LNCaP clone FGC (cell line): ENCODE measurements around the gene ARFGAP1.
"Not testable (repeated sequence)": the region's sequence is repeated elsewhere in the genome, so short reads cannot be mapped to it uniquely, and the experiment has no call there.

Experiments used
- DNase-seq: peaks from one replicate; pipeline ENCODE4 v3.0.0-alpha.2; 2011; ENCODE audit warnings: low read depth
- H3K4me3 ChIP-seq: 2 replicates; pipeline ENCODE4 v1.5.1; 2011; ENCODE audit warnings: mild to moderate bottlenecking, low read depth, low read length, control low read depth
- TF ChIP-seq, protein P1 (sequence below): IDR thresholded peaks from 2 replicates; pipeline ENCODE4 v1.5.1; 2012; ENCODE audit warnings: mild to moderate bottlenecking; ENCODE audit not compliant: control insufficient read depth, insufficient read depth; ENCODE audit errors: extremely low read depth

The ARFGAP1 gene

DNA sequence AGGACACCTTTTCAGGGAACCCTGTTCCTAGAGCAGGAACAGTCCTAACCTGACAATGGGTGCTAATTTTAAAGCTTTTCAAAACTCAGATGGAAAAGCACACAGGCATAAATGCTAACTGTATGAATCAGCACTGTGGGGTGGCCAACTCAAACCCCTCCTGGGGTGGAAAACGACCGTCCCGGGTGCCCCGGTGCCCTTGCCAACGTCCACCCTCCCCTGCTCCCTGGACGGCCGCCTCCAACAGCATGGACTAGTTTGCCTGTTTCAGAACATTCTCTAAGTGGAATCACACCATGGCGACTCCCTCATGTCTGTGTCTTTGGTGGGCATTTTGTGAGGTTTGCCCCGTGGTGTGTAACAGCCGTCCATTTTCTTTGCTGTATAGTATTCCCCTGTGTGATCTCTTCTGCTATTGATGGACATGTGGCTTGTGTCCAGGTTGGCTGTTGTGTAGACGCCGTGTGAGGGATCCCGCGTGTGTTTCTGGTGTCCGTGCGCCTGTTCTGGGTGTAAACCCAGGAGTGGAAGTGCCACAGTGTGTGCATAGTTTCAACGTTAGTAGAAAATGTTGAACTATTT lies 26.2 kb downstream of the ARFGAP1 start:
- TF ChIP-seq, protein P1, sequence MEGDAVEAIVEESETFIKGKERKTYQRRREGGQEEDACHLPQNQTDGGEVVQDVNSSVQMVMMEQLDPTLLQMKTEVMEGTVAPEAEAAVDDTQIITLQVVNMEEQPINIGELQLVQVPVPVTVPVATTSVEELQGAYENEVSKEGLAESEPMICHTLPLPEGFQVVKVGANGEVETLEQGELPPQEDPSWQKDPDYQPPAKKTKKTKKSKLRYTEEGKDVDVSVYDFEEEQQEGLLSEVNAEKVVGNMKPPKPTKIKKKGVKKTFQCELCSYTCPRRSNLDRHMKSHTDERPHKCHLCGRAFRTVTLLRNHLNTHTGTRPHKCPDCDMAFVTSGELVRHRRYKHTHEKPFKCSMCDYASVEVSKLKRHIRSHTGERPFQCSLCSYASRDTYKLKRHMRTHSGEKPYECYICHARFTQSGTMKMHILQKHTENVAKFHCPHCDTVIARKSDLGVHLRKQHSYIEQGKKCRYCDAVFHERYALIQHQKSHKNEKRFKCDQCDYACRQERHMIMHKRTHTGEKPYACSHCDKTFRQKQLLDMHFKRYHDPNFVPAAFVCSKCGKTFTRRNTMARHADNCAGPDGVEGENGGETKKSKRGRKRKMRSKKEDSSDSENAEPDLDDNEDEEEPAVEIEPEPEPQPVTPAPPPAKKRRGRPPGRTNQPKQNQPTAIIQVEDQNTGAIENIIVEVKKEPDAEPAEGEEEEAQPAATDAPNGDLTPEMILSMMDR, result no peak
- H3K4me3 ChIP-seq, result no peak overlapping the region
- no peak for DNase-seq

DNA sequence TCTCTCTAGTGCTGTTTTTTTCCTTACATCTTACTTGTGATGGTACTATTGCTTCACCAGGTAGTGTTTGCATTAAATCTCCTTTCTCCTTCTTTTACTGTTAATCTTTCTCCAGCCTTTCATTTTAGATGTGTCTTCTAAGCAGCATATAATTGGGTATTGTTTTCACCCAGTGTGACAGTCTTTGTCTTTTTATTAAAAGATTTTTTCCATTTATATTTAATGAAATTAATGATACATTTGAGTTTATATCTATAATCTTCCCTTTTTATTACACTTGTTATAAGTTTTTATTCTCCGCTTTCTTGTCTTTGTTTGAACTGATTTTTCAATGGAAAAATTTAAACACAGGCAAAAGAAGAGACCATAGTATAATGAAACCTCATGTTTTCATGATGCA lies 29.1 kb downstream of the ARFGAP1 start:
- TF ChIP-seq, protein P1, result no peak

DNA sequence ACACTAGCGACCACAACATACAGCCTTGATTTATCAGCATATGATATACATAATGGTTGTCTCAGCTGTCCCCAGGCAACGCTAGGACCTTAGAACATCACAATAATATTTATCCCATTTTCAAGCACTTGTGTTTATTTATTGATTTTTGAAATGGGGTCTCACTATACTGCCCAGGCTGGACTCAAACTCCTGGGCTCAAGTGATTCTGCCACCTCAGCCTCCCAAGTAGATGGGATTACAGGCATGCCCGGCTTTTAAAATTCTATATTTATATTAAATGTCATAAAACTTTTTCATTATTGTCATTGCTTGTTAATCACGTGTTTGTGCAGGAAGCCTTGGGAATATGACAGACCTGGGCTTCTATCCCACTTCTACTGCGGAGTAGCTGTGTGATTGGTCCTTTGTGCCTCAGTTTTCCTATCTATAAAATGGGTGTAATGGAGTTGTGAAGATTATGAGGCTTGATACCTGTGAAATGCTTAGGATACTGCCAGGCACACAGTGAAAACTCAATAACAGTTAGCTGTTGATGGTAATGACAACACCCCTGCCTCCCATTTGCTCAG lies 30.6 kb downstream of the ARFGAP1 start:
- TF ChIP-seq, protein P1, result no peak
- no peak overlapping the region for H3K4me3 ChIP-seq
- no peak for DNase-seq

More for the DNA sequence above, 29.1 kb downstream of the ARFGAP1 start:
- no peak for DNase-seq
- H3K4me3 ChIP-seq, result no peak overlapping the region

DNA sequence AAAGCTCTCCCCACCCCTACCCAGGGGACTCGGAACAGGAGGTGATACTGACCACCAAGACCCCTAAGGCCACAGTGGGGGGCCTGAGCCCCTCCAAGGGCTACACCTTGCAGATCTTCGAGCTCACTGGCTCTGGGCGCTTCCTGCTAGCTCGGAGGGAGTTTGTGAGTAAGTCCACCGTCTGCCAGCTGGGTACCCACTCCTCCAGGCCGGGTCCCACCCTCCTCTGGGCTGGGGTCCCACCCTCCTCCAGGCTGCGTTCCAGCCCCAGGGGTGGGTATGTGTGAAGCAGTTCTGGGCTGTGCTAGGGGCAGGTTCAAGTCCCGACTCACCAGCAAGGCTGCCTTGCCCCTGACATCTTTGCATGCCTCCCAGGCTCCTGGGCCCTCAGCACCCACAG lies 32.8 kb downstream of the ARFGAP1 start:
- TF ChIP-seq, protein P1, result no peak
- no peak for DNase-seq
- H3K4me3 ChIP-seq, result no peak overlapping the region

DNA sequence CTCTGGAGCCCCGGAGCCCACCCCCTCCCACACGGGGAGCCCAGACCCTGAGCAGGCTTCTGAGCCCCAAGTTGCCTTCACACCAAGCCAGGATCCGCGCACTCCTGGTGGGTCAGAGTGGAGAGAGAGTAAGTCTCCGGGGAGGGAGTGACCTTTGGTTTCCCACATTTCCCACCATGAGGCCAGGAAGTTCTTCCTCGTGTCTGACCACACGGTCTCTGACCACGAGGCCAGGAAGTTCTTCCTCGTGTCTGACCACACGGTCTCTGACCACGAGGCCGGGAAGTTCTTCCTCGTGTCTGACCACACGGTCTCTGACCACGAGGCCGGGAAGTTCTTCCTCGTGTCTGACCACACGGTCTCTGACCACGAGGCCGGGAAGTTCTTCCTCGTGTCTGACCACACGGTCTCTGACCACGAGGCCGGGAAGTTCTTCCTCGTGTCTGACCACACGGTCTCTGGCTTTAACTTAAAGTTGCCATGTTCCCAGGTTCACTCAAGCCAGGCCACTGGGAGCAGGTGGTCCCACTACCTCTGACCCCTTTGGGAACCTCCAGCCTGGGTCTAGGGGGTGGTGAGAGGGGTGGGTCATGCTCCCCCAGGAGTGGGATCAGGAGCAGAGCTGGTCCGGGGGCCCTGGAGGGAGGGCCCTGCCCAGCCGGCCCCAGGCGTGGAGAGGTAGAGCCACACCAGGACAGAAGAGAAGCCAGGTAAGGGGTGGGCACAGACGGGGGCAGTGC lies 33.5 kb downstream of the ARFGAP1 start:
- not testable (repeated sequence) for DNase-seq

DNA sequence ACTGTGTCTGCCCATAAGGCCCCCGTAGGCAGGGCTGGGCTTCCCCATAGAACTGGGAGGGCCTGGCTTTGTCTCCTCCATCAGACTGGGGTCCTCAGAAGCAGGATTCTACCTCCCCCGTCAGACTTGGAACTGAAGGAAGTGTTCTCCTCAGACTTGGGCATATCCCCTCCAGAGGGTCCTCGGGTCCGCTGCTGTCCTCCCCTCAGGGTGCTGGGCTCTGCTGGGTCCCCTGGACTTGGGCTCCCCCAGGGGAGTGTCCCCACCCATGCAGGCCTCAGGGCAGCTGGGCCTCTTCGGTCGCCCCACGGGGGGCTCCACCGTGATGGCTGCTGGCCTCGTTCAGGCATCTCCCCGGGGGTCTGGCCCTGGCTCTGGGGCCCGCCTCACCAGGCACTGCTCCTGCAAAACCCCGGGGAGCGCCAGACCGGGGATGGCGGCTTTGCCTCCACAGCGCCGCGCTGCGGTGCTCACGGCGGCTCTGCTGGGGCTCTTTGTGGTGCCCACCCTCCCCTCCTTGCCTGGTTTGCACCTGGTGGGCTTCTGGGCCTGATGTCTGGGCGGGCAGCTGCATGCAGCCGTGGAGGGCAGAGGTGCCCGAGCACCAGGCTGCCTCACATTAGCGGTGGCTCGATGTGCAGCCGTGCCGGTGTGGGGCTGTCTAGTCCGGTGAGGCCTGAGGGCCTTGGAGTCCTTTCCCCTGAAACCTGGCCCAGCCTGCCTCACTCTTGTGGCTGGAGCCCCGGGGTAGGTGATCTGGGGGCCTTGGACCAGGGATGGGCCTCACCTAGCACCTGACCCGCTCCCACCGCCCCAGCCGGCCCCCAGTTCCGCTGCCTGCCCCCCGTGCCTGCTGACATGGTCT lies 34.3 kb downstream of the ARFGAP1 start:
- no peak for DNase-seq
- no peak overlapping the region for H3K4me3 ChIP-seq
- TF ChIP-seq, protein P1, result no peak

More for the DNA sequence above, 33.5 kb downstream of the ARFGAP1 start:
- not testable (repeated sequence) for H3K4me3 ChIP-seq
